ENCODE data around the gene BRD3. TPM values are rescaled to one million over a fixed set of nuclear protein-coding genes. Genes with fewer than 3 reads are reported as not detected.
"Not testable (repeated sequence)": the region's sequence is repeated elsewhere in the genome, so short reads cannot be mapped to it uniquely, and the experiment has no call there.

BRD3 gene
- total RNA-seq, 1 experiment from 2014 or later = 7.3 TPM

GRCh38 chr9:134002796-134003195 lies 65.0 kb downstream of the BRD3 start:
- no peak for DNase-seq (ENCODE audit: low spot score)
- in situ Hi-C loops (cut with HindIII; ENCODE audit: low sequenced_read_pairs) = loop anchor here (25.0 kb wide), 1 partner anchor 215 kb away; no protein-coding TSS in a partner anchor

- in situ Hi-C loops (cut with HindIII; ENCODE audit: low sequenced_read_pairs) = loop anchor here (25.0 kb wide), 1 partner anchor 213 kb away; no protein-coding TSS in a partner anchor
- DNase-seq (ENCODE audit: low spot score) = no peak
Measured at GRCh38 chr9:133999851-134000265, 68.0 kb downstream of the BRD3 start.

- in situ Hi-C loops (cut with HindIII; ENCODE audit: low sequenced_read_pairs) = no loop called here
- DNase-seq (ENCODE audit: low spot score) = no peak
Measured at GRCh38 chr9:133998915-133999595, 68.8 kb downstream of the BRD3 start.

- in situ Hi-C loops (cut with HindIII; ENCODE audit: low sequenced_read_pairs) = no loop called here
- no peak for DNase-seq (ENCODE audit: low spot score)
Measured at GRCh38 chr9:133997584-133997983, 70.2 kb downstream of the BRD3 start.

GRCh38 chr9:133996531-133997520 lies 71.0 kb downstream of the BRD3 start:
- in situ Hi-C loops (cut with HindIII; ENCODE audit: low sequenced_read_pairs) = no loop called here
- DNase-seq (ENCODE audit: low spot score) = no peak

DNA sequence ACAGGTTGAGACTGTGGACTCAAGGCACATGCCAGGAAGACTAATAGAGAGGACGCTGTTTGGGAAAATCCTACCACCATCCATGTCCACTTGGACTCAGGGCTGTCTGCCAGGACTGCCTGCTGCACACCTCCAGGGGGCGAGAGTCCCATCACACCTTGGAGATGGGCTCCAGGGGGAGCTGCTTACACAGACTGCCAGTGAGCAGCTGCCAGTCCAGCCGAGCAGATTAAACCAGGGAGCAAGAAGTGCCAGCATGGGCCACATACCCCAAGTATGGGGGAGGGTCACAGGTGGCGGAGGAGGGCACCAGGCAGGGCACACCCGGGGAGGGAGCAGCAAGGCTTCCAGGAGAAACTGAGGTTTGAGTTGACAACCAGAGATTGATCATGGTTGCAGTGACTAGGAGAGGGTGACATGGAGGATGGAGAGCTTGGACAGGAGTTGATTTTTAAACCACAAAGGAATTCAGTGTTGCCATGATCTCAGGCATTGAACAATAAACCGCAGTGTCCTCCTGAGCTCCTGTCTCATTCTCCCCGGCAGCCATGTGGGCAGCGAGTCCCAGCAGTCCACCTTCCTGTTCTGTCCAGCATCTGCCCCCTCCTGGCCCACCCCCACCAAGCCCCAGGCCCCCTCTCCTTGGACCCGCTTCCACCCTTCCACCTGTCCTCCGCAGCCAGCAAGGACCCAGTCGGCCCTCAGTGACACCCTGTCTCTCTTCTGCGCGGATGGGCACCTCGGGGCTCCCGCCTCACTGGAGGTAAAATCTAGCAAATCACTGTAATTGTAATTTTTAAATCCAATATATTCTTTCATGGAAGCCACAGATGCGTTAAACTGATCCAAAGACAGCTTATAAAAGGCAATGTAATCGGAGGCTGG lies 72.6 kb downstream of the BRD3 start:
- no peak for DNase-seq (ENCODE audit: low spot score)
- in situ Hi-C loops (cut with HindIII; ENCODE audit: low sequenced_read_pairs) = no loop called here

DNA sequence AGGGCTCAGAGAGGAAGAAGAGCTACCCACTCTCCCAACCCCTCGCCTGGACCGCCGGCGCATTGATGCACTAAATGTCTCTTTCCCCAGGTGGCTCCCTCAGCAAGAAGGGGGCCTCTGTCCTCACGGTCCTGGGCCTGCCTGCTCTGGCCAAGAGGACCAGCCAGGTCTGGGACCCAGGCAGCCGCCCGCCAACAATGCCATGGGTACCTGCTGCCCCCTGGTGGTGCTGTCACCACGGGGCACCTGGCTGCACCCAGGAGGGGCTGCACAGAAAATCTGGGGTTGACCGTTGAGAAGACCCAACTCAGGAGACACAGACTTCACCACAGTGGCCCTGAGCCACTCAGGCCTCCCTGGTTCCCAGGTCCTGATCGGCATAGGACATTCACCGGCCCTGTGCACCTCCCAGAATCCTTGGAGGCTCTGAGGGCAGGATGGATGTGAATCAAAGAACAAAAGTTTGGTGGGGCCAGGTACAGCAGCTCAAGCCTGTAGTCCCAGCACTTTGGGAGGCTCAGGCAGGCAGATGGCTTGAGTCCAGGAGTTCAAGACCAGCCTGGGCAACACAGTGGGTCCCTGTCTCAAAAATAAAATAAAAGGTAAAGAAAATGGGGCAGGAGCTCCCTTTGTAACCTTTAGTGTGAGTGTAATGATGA lies 73.3 kb downstream of the BRD3 start:
- peak; percentile 58 for DNase-seq (ENCODE audit: low spot score)
- in situ Hi-C loops (cut with HindIII; ENCODE audit: low sequenced_read_pairs) = no loop called here

DNA sequence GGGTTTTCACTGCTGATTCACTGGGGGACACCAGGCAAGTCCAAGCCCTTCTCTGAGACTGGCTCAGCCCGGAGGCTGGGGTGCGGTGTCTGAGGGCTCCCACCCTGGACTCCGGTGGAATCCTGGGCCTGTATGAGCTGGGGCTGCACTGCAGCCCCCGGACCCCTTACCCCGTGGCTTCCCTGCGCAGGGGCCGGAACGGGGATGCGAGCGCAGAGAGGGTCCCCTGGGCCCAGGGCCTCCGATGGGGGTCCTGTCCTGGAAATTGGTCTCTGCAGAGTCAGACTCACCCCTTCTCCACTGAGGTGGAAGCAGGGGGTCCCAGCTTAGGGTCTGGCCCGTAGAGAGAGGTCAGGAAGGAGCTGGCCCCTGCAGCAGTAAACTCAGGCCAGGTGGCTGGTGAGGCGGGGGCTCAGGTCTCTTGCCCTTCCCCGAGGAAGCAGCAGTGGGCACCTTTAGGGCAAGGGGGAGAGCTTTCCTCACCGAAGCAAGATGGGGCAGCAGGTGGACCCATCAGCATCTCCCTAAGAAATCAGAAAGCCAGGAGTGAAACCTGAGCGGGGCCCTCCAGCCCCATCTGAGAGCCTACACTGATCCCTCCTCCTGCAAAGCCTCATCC lies 74.1 kb downstream of the BRD3 start:
- no peak for DNase-seq (ENCODE audit: low spot score)
- in situ Hi-C loops (cut with HindIII; ENCODE audit: low sequenced_read_pairs) = no loop called here

DNA sequence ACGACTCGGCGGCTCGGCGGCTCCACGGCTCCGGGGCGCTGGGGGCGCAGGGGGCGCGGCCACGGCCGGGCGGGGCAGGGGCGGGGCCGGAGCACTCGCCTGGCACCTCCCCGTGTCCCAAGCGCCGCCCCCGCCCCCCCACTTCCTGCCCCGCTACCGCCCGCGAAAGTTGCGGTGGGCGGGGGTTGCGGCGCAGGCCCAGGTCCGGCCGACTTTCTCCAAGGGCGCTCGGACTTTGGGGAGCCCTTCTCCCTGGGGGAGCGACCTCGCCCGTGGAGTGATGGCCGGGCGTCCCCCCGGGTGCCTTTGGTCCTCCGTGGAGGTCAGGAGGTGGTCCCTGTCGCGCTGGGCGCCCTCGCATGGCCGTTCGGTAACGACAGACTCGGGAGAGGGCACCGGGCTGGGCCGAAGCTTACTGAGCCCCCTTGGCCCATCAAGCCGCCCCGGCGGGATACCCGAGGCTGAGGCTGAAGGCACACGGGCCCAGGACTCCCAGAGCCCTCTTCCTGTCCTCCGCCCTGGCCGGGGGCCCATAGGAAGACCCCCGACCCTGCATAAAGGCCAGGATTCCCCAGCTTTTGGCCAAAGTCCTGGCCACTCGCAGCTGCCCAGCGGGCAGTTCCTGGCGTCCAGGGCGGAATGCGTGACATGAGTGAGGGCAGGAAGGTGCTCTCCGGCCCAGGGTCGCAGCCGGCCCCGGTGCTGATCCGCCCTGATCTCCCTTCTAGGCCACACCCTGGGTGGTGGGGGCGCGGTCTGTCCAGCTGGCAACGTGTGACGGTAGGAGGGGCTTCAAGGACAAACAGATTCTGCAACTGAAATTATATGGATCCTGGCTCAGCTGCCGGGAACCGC lies 74.8 kb downstream of the BRD3 start:
- in situ Hi-C loops (cut with HindIII; ENCODE audit: low sequenced_read_pairs) = no loop called here
- no peak for DNase-seq (ENCODE audit: low spot score)

GRCh38 chr9:133991964-133992779 lies 75.7 kb downstream of the BRD3 start, which contains the start of gene VAV2:
TSS of gene VAV2 (minus strand) at chr9:133992324. CDS start at chr9:133992278, 46 bp downstream.
- in situ Hi-C loops (cut with HindIII; ENCODE audit: low sequenced_read_pairs) = no loop called here

GRCh38 chr9:133991214-133991921 lies 76.5 kb downstream of the BRD3 start:
- in situ Hi-C loops (cut with HindIII; ENCODE audit: low sequenced_read_pairs) = no loop called here
- no peak for DNase-seq (ENCODE audit: low spot score)

More at GRCh38 chr9:133991964-133992779, 75.7 kb downstream of the BRD3 start, which contains the start of gene VAV2:
- DNase-seq (ENCODE audit: low spot score) = no peak

GRCh38 chr9:133990366-133991213 lies 77.2 kb downstream of the BRD3 start:
- no peak for DNase-seq (ENCODE audit: low spot score)
- in situ Hi-C loops (cut with HindIII; ENCODE audit: low sequenced_read_pairs) = no loop called here

DNA sequence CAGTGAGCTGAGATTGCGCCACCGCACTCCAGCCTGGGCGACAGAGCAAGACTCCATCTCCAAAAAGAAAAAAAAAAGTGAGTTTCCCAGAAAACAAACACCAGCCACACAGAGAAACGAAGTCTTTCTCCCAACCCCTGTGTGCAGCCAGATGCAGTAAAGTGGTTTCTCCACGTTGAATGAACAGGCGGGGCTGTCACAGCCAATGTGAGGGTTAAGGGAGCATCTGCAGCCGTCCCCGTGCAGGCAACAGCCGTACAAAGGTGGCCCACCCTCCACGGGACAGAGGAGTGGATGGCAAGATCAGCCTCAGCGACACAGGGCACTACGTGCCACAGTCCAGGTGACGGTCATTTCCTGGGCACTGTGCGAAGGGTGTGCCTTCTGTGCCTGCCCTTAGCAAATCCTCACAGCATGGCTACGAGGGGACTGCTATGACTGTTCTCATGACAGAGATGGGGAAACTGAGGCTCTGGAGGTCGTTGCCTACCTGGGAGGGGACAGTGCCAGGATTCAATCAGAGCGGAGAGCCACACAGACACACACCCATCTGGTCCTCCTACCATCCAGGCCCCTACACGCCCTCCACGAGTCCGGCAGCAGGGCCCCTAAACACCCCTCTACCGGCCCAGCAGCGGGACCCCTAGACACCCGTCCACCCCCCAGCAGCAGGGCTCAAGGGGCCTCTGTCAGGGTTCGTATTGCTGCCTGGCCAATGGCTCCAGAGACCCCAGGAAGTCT lies 78.0 kb downstream of the BRD3 start:
- DNase-seq (ENCODE audit: low spot score) = no peak
- in situ Hi-C loops (cut with HindIII; ENCODE audit: low sequenced_read_pairs) = no loop called here

GRCh38 chr9:133988771-133989170 lies 79.1 kb downstream of the BRD3 start:
- in situ Hi-C loops (cut with HindIII; ENCODE audit: low sequenced_read_pairs); DNase-seq (ENCODE audit: low spot score): not testable (repeated sequence)

Data from G401 (cell line).